Activated naive CD8-positive, alpha-beta T cell treated with anti-CD3 and anti-CD28 coated beads, Interleukin-2, amount 50 U/mL, for 24 hours (primary cell): ENCODE measurements around the gene ESPL1.
A peak's percentile ranks its signal among the peaks of the same experiment; 100 is the strongest.

ENCODE experiments used
- ATAC-seq: fragments of 150-1000 bp; cut with Tn5 transposase; one replicate; pipeline ENCODE4 v1.10.0; 2021
- DNase-seq: peaks from one replicate; pipeline ENCODE4 v3.0.0; 2021
- H3K27ac Mint-ChIP-seq: one replicate; pipeline ENCODE4 v1.8.0; 2021; ENCODE audit warnings: mild to moderate bottlenecking, mixed read lengths
- H3K27me3 Mint-ChIP-seq: one replicate; pipeline ENCODE4 v1.8.0; 2021; ENCODE audit warnings: mixed read lengths
- H3K36me3 Mint-ChIP-seq: one replicate; pipeline ENCODE4 v1.8.0; 2021; ENCODE audit warnings: low read depth, mixed read lengths
- H3K4me1 Mint-ChIP-seq: one replicate; pipeline ENCODE4 v1.8.0; 2021; ENCODE audit warnings: mixed read lengths
- H3K4me3 Mint-ChIP-seq: one replicate; pipeline ENCODE4 v1.8.0; 2021; ENCODE audit warnings: mild to moderate bottlenecking, moderate library complexity, mixed read lengths
- H3K9me3 Mint-ChIP-seq: one replicate; pipeline ENCODE4 v1.8.0; 2021; ENCODE audit warnings: mixed read lengths

Gene ESPL1

GRCh38 chr12:53340398-53340797 lies 72.3 kb downstream of the ESPL1 start:
- H3K27me3 Mint-ChIP-seq, result peaks cover 36% of the 10 kb centered on the region
- ATAC-seq (peak; percentile 50), DNase-seq (peak; percentile 32)

More at GRCh38 chr12:53340398-53340797, 72.3 kb downstream of the ESPL1 start:
- no peak overlapping the region for H3K4me3 Mint-ChIP-seq
- H3K27ac Mint-ChIP-seq, result peak overlapping the region; percentile 24
- no peaks in the 10 kb centered on the region for H3K9me3 Mint-ChIP-seq
- no peaks in the 10 kb centered on the region for H3K36me3 Mint-ChIP-seq
- H3K4me1 Mint-ChIP-seq, result peaks cover 32% of the 10 kb centered on the region
